Measurements from ENCODE around the gene TMEM141. TPM values are rescaled to one million over a fixed set of nuclear protein-coding genes. Genes with fewer than 3 reads are reported as not detected.

Gene TMEM141
- total and polyA plus RNA-seq, 12 donors, result 48.1 to 107 (median 64.1) TPM

- peaks cover 0 to 9% (median 2%) of the 10 kb centered on the region in 9 donors for H3K4me1 ChIP-seq
- no peak overlapping the region for H3K27ac ChIP-seq
- intact Hi-C loops (cut with DNase I), result no loop called here
Observed at GRCh38 chr9:136756134-136756438, 35.1 kb upstream of the TMEM141 start.

DNA sequence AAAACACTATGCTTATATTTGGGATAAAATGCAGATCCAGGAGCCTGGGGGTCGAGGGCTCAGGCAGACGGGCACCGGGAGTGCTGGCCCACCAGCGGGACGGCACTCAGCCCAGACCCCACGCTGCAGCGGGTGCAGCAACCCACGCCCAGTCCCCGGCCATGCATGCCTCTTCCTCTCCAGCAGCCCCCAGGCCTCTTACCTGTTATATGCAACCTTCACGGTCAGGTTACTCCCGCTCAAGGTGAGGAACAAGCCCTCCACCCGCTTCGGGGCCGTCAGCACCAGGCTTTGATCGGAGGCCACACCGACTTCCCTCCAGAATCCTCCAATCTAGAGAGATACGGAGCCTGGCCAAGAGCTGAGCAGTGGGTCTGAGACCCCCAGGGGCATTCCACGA lies 34.3 kb upstream of the TMEM141 start:
- peaks cover 0 to 3% (median 0%) of the 10 kb centered on the region in 7 donors for H3K27me3 ChIP-seq
- no peak for ATAC-seq
- no peak for TF ChIP-seq CTCF (IDR thresholded peaks at IDR 0.05)
- no peaks in the 10 kb centered on the region for H3K36me3 ChIP-seq
- no peak overlapping the region for H3K4me3 ChIP-seq
- H3K9me3 ChIP-seq, result peaks cover 0 to 10% (median 0%) of the 10 kb centered on the region in 11 donors
- 93 to 95% methylated on average over 18 of the region's 18 CpGs for WGBS, 2 donors
- DNase-seq, result no peak
- intact Hi-C loops (cut with DNase I), result no loop called here
- peaks cover 0 to 12% (median 0%) of the 10 kb centered on the region in 9 donors for H3K4me1 ChIP-seq
- H3K27ac ChIP-seq, result no peak overlapping the region

More at GRCh38 chr9:136756134-136756438, 35.1 kb upstream of the TMEM141 start:
- Histone ChIP-seq H3K9me3 (peaks cover 0 to 17% (median 0%) of the 10 kb centered on the region in 11 donors), H3K27me3 (peaks cover 0 to 3% (median 0%) of the 10 kb centered on the region in 7 donors), H3K36me3 (no peaks in the 10 kb centered on the region), H3K4me3 (no peak overlapping the region)
- no peak for DNase-seq
- WGBS, 2 donors, result 98 to 100% methylated on average over 4 of the region's 4 CpGs
- no peak for TF ChIP-seq CTCF (IDR thresholded peaks at IDR 0.05)
- no peak for ATAC-seq

DNA sequence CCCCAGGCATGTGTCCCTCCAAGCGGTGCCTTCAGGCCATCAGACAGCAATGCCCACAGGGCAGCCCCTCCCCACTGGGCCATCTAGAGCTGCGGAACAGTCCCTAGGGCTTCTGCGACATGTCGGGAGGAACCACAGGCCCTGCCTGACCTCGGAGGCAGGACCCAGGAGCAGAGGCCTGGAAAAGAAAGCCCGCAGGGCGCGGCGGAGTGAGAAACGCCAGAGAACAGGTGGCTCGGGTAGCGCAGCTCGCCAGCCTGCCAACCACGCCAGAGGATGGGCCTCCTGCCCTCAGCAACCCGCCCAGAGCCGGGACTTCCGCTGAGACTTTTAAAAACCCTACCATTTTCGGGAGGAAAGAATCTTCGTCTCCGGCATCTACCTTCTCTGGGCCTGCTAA lies 33.8 kb upstream of the TMEM141 start:
- no peak for TF ChIP-seq CTCF (IDR thresholded peaks at IDR 0.05)
- H3K27ac ChIP-seq, result no peak overlapping the region

GRCh38 chr9:136757751-136758140 lies 33.4 kb upstream of the TMEM141 start:
- Histone ChIP-seq H3K4me1 (peaks cover 0 to 12% (median 0%) of the 10 kb centered on the region in 9 donors), H3K9me3 (peaks cover 0 to 4% (median 0%) of the 10 kb centered on the region in 11 donors), H3K27ac (no peak overlapping the region), H3K36me3 (no peaks in the 10 kb centered on the region), H3K4me3 (no peak overlapping the region), H3K27me3 (peaks cover 0 to 12% (median 0%) of the 10 kb centered on the region in 7 donors)
- DNase-seq, result no peak
- no peak for ATAC-seq
- intact Hi-C loops (cut with DNase I), result no loop called here
- WGBS, 2 donors, result 89 to 92% methylated on average over 20 of the region's 20 CpGs
- no peak for TF ChIP-seq CTCF (IDR thresholded peaks at IDR 0.05)

More for the DNA sequence above, 33.8 kb upstream of the TMEM141 start:
- ATAC-seq, result no peak
- Histone ChIP-seq H3K27me3 (peaks cover 0 to 7% (median 0%) of the 10 kb centered on the region in 7 donors), H3K9me3 (peaks cover 0 to 5% (median 0%) of the 10 kb centered on the region in 11 donors), H3K4me3 (no peak overlapping the region), H3K4me1 (peaks cover 0 to 12% (median 0%) of the 10 kb centered on the region in 9 donors), H3K36me3 (no peaks in the 10 kb centered on the region)
- intact Hi-C loops (cut with DNase I), result no loop called here
- WGBS, 2 donors, result 91 to 93% methylated on average over 20 of the region's 20 CpGs
- no peak for DNase-seq
